Heart left ventricle (tissue), 13 donors: Measurements from ENCODE around the gene GNB1L.

Experiments used
- POLR2A ChIP-seq, 2 donors: fragments of 450-650 bp; IDR thresholded peaks; one replicate each; pipeline ENCODE4 v1.6.1; 2017; ENCODE audit warnings: antibody characterized with exemption in 2 of 2, mild to moderate bottlenecking in 2 of 2, moderate library complexity in 2 of 2
- TF ChIP-seq, protein P1 (sequence below), 12 donors: fragments of 200-600 bp; sonication (generic) in 4 of 12; IDR thresholded peaks; one replicate each; pipeline versions ENCODE4 v1.5.0 to v1.8.0; 2018 to 2022; ENCODE audit warnings: antibody characterized with exemption in 12 of 12, mild to moderate bottlenecking in 5 of 12
- donor health status: ischemic (EF 13 %, LVEDD 7.1; RV severe dilation, severe dysfunction).
- donor health status: DM: no; HTN: yes; CAD: no.
- donor health status: DM: no; HTN: no; CAD: no.
- donor health status: ischemic (EF 25% LVEDD 6.9; RV normal size, moderate dysfunction).
- donor health status: ischemic (EF 25% LVEDD 5.7; RV mildly dilated, moderate dysfunction).
- donor health status: ischemic (EF 35%, LVEDD 5.7; RV mildly dilated, moderate dysfunction).
- donor health status: nonischemic (EF 11% LVEDD 7.7; RV severe dilation, severe dysfunction).
- donor health status: DM: yes; HTN: yes; CAD: no.
- donor health status: PGD.
- donor health status: ischemic (EF 29% LVEDD 5.4; RV normal size, mild dysfunction).
- donor health status: nonischemic (EF 23%, LVEDD 6.1; RV moderate dilation, normal function).

DNA sequence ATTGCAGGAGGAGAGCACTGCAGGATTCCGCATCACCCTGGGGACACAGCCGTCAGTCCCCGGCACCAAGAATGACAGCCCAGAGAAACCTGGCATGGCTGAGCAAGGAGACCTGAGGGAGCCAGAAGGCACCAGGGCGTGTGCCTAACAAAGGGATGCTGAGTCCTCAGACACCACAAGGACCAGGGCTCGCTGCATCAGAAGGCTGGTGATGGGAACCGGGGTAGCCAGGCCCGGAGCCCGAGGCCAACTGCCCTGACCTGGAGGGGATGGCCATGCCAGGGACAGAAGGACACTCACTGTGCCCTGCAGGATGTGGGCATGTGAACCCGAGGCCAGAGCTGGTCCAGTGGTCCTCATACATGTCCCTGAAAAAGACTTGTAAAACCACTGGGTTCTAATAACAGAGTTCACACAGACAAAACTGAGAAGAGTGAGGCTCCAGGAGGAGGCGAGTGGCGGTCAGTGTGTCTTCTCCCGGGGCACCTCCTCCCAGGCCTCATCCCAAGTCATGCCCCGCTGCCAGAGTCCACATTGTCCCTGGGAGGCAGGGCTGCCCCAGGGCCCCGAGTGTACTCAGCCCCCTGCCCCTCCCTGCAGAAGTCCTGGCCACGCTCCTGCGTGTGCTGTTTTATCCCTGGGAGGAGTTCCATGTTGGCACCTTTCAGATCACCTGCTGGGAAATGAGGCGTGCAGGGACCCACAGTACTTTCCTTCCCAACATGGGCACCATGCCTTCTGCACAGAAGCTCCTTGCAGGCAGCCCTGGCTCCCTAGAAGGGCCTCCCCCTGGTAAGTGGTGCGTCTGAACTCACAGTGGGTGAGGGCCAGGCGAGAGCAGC is 51.6 kb downstream of the GNB1L start:
- TF ChIP-seq POLR2A (IDR thresholded peaks at IDR 0.05), result no peak
- TF ChIP-seq, protein P1, sequence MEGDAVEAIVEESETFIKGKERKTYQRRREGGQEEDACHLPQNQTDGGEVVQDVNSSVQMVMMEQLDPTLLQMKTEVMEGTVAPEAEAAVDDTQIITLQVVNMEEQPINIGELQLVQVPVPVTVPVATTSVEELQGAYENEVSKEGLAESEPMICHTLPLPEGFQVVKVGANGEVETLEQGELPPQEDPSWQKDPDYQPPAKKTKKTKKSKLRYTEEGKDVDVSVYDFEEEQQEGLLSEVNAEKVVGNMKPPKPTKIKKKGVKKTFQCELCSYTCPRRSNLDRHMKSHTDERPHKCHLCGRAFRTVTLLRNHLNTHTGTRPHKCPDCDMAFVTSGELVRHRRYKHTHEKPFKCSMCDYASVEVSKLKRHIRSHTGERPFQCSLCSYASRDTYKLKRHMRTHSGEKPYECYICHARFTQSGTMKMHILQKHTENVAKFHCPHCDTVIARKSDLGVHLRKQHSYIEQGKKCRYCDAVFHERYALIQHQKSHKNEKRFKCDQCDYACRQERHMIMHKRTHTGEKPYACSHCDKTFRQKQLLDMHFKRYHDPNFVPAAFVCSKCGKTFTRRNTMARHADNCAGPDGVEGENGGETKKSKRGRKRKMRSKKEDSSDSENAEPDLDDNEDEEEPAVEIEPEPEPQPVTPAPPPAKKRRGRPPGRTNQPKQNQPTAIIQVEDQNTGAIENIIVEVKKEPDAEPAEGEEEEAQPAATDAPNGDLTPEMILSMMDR (IDR thresholded peaks at IDR 0.05), result no peak
